HepG2 (cell line): Measurements from ENCODE around the gene PTPRQ. TPM values are rescaled to one million over a fixed set of nuclear protein-coding genes. Genes with fewer than 3 reads are reported as not detected.
A peak's percentile ranks its signal among the peaks of the same experiment; 100 is the strongest.

ENCODE experiments used
- ATAC-seq: fragments of 200-7000 bp; cut with Tn5 transposase; 3 replicates; pipeline ENCODE4 v1.9.1; 2020; ENCODE audit warnings: mild to moderate bottlenecking, moderate library complexity
- BruUV-seq: library from RNA; stranded (reverse); fragments of 400-500 nt; replicated peaks from 2 replicates; lab custom pipeline; 2021; lab: Mats Ljungman, UMichigan
- CTCF ChIA-PET: fragments of 300-600 bp; formaldehyde crosslinking; extraction: SDS; loops from one replicate; lab custom pipeline; 2021; ENCODE audit warnings: low total read pairs, inconsistent platforms, low intra/inter-chr PET ratio; lab: Yijun Ruan, JAX
- POLR2A ChIA-PET: fragments of 350-600 bp; sonication (Branson Sonifier 250); formaldehyde crosslinking; loops from one replicate; lab custom pipeline; 2020; ENCODE audit warnings: antibody characterized with exemption, inconsistent platforms; lab: Yijun Ruan, JAX
- DNase-seq: peaks from one replicate; pipeline ENCODE4 v3.0.0-alpha.2; 2015; ENCODE audit warnings: low spot score
- FAIRE-seq: peaks from 3 replicates; lab custom pipeline; 2011; peaks lifted over from hg19 to GRCh38; lab: Jason Lieb, UNC
- H2AFZ ChIP-seq: one replicate; pipeline ENCODE4 v1.6.1; 2011; ENCODE audit warnings: low read length, inconsistent platforms
- H3K27ac ChIP-seq: fragments of 300-600 bp; 3 replicates; pipeline ENCODE4 v1.8.0; 2011; ENCODE audit warnings: mixed run types, mild to moderate bottlenecking, mixed read lengths, low read length, inconsistent platforms; ENCODE audit not compliant: insufficient read depth; ENCODE audit errors: extremely low read length
- H3K27me3 ChIP-seq, 2 experiments: fragments of 200-600 bp in 1 of 2; 2 replicates in 1 of 2; 3 replicates in 1 of 2; pipeline versions ENCODE4 v1.6.0 to v1.8.0; 2011; ENCODE audit warnings: low read length in 2 of 2, mild to moderate bottlenecking in 2 of 2, moderate library complexity in 2 of 2, inconsistent platforms in 1 of 2; ENCODE audit not compliant: insufficient read depth in 2 of 2, control insufficient read depth in 1 of 2
- H3K36me3 ChIP-seq, 2 experiments: fragments of 200-600 bp in 1 of 2; replicated peaks in 1 of 2; 2 replicates in 1 of 2; 3 replicates in 1 of 2; pipeline versions ENCODE4 v1.5.1 to v1.8.0; 2011; ENCODE audit warnings: low read length in 2 of 2, inconsistent platforms in 1 of 2; ENCODE audit not compliant: insufficient read depth in 2 of 2, control insufficient read depth in 1 of 2
- H3K4me1 ChIP-seq: 2 replicates; pipeline ENCODE4 v1.5.1; 2012; ENCODE audit warnings: low read length, inconsistent platforms; ENCODE audit not compliant: insufficient read depth
- H3K4me2 ChIP-seq: 2 replicates; pipeline ENCODE4 v1.6.0; 2011; ENCODE audit warnings: low read depth, low read length, inconsistent platforms
- H3K4me3 ChIP-seq, 3 experiments: fragments of 200-600 bp in 1 of 3; sonication (generic), shearing (Covaris generic) in 1 of 3; replicated peaks in 1 of 3; 2 replicates each; pipeline ENCODE4 v1.5.1; 2011 to 2016; ENCODE audit warnings: low read length in 3 of 3, inconsistent platforms in 2 of 3, low read depth in 2 of 3, mild to moderate bottlenecking in 2 of 3, control low read depth in 1 of 3, mixed read lengths in 1 of 3; ENCODE audit not compliant: insufficient read depth in 1 of 3
- H3K79me2 ChIP-seq: one replicate; pipeline ENCODE4 v1.6.1; 2011; ENCODE audit warnings: low read length, inconsistent platforms; ENCODE audit not compliant: insufficient read depth
- H3K9ac ChIP-seq: 2 replicates; pipeline ENCODE4 v1.6.0; 2011; ENCODE audit warnings: mild to moderate bottlenecking, low read depth, low read length, inconsistent platforms; ENCODE audit not compliant: insufficient read depth
- H3K9me3 ChIP-seq: 2 replicates; pipeline ENCODE4 v1.5.1; 2012; ENCODE audit warnings: mild to moderate bottlenecking, low read length
- H4K20me1 ChIP-seq: 2 replicates; pipeline ENCODE4 v1.6.0; 2011; ENCODE audit warnings: inconsistent platforms, mild to moderate bottlenecking, low read length, moderate library complexity; ENCODE audit not compliant: insufficient read depth
- ELF4 ChIP-seq: sonication (generic); formaldehyde crosslinking; IDR thresholded peaks from 2 replicates; pipeline ENCODE4 v1.5.0; 2020; ENCODE audit warnings: missing genetic modification reagents, mild to moderate bottlenecking, moderate library complexity, borderline replicate concordance
- RAD21 ChIP-seq: fragments of 450-650 bp; formaldehyde crosslinking; IDR thresholded peaks from 2 replicates; pipeline ENCODE4 v1.5.0; 2020; ENCODE audit warnings: mild to moderate bottlenecking
- SMC3 ChIP-seq: IDR thresholded peaks from 2 replicates; pipeline ENCODE4 v1.6.1; 2011; ENCODE audit warnings: low read length, improper control_type of control experiment
- STAG1 ChIP-seq: sonication (generic); formaldehyde crosslinking; IDR thresholded peaks from 2 replicates; pipeline ENCODE4 v1.4.0; 2020; ENCODE audit warnings: missing genetic modification reagents
- WGBS: methylation state at CpG from one replicate; pipeline ENCODE4 v1.1.6; 2017; ENCODE audit warnings: low lambda C conversion rate; 5-methylcytosine and 5-hydroxymethylcytosine counted together
- in situ Hi-C: cut with HindIII; loops from 2 replicates; pipeline ENCODE4 v1.10.0; 2017; ENCODE audit warnings: low pct_unique_long_range_greater_than_20kb; ENCODE audit not compliant: extremely low pct_ligation_motif_present
- intact Hi-C: fragments of 100-400 bp; cut with micrococcal nuclease; formaldehyde crosslinking; loops from one replicate; pipeline ENCODE4 v1.10.0; 2022; ENCODE audit not compliant: unreplicated experiment
- polyA plus RNA-seq, 8 experiments: library from polyadenylated mRNA; depleted of rRNA in 3 of 8; stranded (reverse) in 7 of 8; unstranded in 1 of 8; fragments of >200 nt; fragmentation: Illumina TruSeq in 4 of 8; extraction: Trizol in 4 of 8; gene quantifications; 2 replicates each; pipeline versions ENCODE4 v1.2.1 to v1.2.3, GENCODE V29; 2011 to 2016; ENCODE audit warnings: low read depth in 4 of 8, missing spikeins in 1 of 8, mixed read lengths in 1 of 8; ENCODE audit not compliant: insufficient read depth in 1 of 8
- total RNA-seq, 5 experiments: library from RNA; depleted of rRNA; stranded (reverse); fragments of >200 nt; fragmentation: Illumina TruSeq; extraction: Trizol; gene quantifications; 2 replicates each; pipeline ENCODE4 v1.2.3, GENCODE V29; 2016; ENCODE audit warnings: low read depth in 1 of 5
- TF ChIP-seq, protein P1 (sequence below): sonication (generic); formaldehyde crosslinking; IDR thresholded peaks from 2 replicates; pipeline ENCODE4 v1.9.0; 2021; ENCODE audit warnings: mild to moderate bottlenecking, missing genetic modification reagents
- TF ChIP-seq, protein P2 (sequence below): IDR thresholded peaks from 2 replicates; pipeline ENCODE4 v1.6.1; 2016; ENCODE audit warnings: missing compliant biosample characterization, missing genetic modification reagents, borderline replicate concordance
- TF ChIP-seq, protein P3 (sequence below): sonication (generic); formaldehyde crosslinking; IDR thresholded peaks from 2 replicates; pipeline ENCODE4 v1.5.0; 2020; ENCODE audit warnings: mild to moderate bottlenecking, missing genetic modification reagents, moderate library complexity

The PTPRQ gene
- total and polyA plus RNA-seq, 2 of the 13 experiments (the other 11 are each of a cell fraction or from before 2014, with no cell fraction given), result not detected

DNA sequence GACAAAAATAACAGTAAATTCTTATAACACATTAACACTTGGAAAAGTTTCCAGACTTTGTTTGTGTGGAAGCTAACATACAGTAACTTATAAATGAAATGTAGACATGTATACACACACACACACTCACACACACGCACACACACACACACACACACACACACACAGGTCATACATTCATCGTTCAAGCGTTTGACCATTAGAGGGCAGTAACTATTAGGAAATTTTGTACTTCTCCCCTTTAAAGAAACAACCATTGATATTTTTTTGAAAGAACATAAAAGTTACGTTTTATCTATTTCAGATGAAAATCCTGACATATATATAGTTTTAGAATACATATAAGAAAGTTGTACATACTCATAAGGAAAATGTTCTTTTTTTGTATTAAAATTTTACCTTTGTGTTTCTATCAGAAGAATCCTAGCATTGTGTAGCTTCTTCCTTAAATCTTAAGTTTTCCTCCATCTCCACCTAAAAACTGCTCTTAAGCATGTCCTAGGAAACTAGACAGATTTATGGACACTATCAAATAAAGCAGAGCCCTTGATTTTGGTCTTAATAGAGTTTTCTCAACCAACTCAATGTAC is 29.0 kb downstream of the PTPRQ start:
- WGBS, result 1% methylated on average over 4 of the region's 4 CpGs
- DNase-seq (peak; percentile 35), FAIRE-seq (peak; percentile 72), ATAC-seq (peak; percentile 65; the same call in 2 of the 3 replicates)
- ChIA-PET POLR2A (no interaction called here), CTCF (interaction anchor here (1.8 kb wide), 1 partner anchor 125 kb away, joined by 8 read pairs; no protein-coding TSS in a partner anchor)
- peak; percentile 53 for TF ChIP-seq STAG1 (CRISPR knock-in tag)
- TF ChIP-seq, protein P1, sequence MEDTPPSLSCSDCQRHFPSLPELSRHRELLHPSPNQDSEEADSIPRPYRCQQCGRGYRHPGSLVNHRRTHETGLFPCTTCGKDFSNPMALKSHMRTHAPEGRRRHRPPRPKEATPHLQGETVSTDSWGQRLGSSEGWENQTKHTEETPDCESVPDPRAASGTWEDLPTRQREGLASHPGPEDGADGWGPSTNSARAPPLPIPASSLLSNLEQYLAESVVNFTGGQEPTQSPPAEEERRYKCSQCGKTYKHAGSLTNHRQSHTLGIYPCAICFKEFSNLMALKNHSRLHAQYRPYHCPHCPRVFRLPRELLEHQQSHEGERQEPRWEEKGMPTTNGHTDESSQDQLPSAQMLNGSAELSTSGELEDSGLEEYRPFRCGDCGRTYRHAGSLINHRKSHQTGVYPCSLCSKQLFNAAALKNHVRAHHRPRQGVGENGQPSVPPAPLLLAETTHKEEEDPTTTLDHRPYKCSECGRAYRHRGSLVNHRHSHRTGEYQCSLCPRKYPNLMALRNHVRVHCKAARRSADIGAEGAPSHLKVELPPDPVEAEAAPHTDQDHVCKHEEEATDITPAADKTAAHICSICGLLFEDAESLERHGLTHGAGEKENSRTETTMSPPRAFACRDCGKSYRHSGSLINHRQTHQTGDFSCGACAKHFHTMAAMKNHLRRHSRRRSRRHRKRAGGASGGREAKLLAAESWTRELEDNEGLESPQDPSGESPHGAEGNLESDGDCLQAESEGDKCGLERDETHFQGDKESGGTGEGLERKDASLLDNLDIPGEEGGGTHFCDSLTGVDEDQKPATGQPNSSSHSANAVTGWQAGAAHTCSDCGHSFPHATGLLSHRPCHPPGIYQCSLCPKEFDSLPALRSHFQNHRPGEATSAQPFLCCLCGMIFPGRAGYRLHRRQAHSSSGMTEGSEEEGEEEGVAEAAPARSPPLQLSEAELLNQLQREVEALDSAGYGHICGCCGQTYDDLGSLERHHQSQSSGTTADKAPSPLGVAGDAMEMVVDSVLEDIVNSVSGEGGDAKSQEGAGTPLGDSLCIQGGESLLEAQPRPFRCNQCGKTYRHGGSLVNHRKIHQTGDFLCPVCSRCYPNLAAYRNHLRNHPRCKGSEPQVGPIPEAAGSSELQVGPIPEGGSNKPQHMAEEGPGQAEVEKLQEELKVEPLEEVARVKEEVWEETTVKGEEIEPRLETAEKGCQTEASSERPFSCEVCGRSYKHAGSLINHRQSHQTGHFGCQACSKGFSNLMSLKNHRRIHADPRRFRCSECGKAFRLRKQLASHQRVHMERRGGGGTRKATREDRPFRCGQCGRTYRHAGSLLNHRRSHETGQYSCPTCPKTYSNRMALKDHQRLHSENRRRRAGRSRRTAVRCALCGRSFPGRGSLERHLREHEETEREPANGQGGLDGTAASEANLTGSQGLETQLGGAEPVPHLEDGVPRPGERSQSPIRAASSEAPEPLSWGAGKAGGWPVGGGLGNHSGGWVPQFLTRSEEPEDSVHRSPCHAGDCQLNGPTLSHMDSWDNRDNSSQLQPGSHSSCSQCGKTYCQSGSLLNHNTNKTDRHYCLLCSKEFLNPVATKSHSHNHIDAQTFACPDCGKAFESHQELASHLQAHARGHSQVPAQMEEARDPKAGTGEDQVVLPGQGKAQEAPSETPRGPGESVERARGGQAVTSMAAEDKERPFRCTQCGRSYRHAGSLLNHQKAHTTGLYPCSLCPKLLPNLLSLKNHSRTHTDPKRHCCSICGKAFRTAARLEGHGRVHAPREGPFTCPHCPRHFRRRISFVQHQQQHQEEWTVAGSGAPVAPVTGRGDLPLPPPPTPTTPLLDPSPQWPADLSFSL (CRISPR knock-in tag), result peak; percentile 82
- TF ChIP-seq SMC3, result peak; percentile 22; the same call in 1 of the 2 replicates
- TF ChIP-seq, protein P2, sequence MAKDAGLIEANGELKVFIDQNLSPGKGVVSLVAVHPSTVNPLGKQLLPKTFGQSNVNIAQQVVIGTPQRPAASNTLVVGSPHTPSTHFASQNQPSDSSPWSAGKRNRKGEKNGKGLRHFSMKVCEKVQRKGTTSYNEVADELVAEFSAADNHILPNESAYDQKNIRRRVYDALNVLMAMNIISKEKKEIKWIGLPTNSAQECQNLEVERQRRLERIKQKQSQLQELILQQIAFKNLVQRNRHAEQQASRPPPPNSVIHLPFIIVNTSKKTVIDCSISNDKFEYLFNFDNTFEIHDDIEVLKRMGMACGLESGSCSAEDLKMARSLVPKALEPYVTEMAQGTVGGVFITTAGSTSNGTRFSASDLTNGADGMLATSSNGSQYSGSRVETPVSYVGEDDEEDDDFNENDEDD (CRISPR knock-in tag), result no peak
- TF ChIP-seq RAD21 (CRISPR knock-in tag), result peak; percentile 40; the same call in 1 of the 2 replicates
- no peak for TF ChIP-seq ELF4 (CRISPR knock-in tag)
- TF ChIP-seq, protein P3, sequence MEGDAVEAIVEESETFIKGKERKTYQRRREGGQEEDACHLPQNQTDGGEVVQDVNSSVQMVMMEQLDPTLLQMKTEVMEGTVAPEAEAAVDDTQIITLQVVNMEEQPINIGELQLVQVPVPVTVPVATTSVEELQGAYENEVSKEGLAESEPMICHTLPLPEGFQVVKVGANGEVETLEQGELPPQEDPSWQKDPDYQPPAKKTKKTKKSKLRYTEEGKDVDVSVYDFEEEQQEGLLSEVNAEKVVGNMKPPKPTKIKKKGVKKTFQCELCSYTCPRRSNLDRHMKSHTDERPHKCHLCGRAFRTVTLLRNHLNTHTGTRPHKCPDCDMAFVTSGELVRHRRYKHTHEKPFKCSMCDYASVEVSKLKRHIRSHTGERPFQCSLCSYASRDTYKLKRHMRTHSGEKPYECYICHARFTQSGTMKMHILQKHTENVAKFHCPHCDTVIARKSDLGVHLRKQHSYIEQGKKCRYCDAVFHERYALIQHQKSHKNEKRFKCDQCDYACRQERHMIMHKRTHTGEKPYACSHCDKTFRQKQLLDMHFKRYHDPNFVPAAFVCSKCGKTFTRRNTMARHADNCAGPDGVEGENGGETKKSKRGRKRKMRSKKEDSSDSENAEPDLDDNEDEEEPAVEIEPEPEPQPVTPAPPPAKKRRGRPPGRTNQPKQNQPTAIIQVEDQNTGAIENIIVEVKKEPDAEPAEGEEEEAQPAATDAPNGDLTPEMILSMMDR (CRISPR knock-in tag), result peak; percentile 69
- no peak overlapping the region for H3K9ac ChIP-seq
- in situ Hi-C loops (no loop called here), intact Hi-C loops (loop anchor here (1.0 to 10.0 kb wide), 3 partner anchors 125 to 472 kb away; no protein-coding TSS in a partner anchor)
- H3K79me2 ChIP-seq, result no peaks in the 10 kb centered on the region
- H3K9me3 ChIP-seq, result no peaks in the 10 kb centered on the region
- H3K27me3 ChIP-seq, result no peaks in the 10 kb centered on the region
- H3K36me3 ChIP-seq, result no peaks in the 10 kb centered on the region
- H4K20me1 ChIP-seq, result no peaks in the 10 kb centered on the region
- no TSS peak for BruUV-seq
- H3K27ac ChIP-seq, result no peak overlapping the region
- H3K4me2 ChIP-seq, result no peak overlapping the region
- no peak overlapping the region for H3K4me3 ChIP-seq
- no peak overlapping the region for H2AFZ ChIP-seq
- H3K4me1 ChIP-seq, result no peaks in the 10 kb centered on the region
